AG04449 (cell line): ENCODE measurements around the gene NTM.

Experiments
- CTCF ChIA-PET: fragments of 350-600 bp; formaldehyde crosslinking; extraction: SDS; loops from one replicate; lab custom pipeline; 2021; ENCODE audit warnings: antibody characterized with exemption; lab: Yijun Ruan, JAX
- POLR2A ChIA-PET: fragments of 400-600, 350-600 bp; formaldehyde crosslinking; extraction: SDS; loops from one replicate; lab custom pipeline; 2020; ENCODE audit warnings: antibody characterized with exemption, inconsistent platforms; lab: Yijun Ruan, JAX
- DNase-seq: peaks from one replicate; pipeline ENCODE4 v3.0.0-alpha.2; 2010; ENCODE audit warnings: low read depth, low spot score
- H3K4me3 ChIP-seq: 2 replicates; pipeline ENCODE4 v1.5.1; 2011; ENCODE audit warnings: low read depth, mild to moderate bottlenecking, control low read depth, low read length
- TF ChIP-seq, protein P1 (sequence below): IDR thresholded peaks from one replicate; pipeline ENCODE4 v1.5.1; 2011; ENCODE audit warnings: mild to moderate bottlenecking, moderate library complexity, low read length, control low read depth, inconsistent platforms; ENCODE audit not compliant: insufficient read depth; ENCODE audit errors: missing control alignments

Gene NTM

DNA sequence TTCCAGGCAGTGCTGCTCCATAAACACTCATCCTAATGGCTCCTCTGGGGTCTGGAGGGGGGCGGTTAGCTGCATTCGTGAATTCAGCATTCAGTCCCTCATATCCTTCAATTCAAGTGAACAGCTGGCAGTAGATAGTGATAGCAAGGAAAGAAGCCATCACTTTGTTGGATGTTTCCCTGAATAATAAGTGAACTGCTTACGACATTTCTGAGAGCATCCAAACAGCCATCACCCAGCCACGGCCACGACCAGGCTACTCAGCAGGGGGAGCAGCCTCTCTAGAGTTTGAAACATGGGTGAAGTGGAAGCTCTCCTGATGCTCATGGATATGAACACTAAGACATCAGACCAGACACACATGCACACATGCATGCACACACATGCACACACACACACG is 163.6 kb downstream of the NTM start:
- DNase-seq: no peak
- ChIA-PET POLR2A (no interaction called here), CTCF (interaction anchor here (1.1 kb wide), 1 partner anchor 140 kb away, joined by 4 read pairs; no protein-coding TSS in a partner anchor)
- TF ChIP-seq, protein P1, sequence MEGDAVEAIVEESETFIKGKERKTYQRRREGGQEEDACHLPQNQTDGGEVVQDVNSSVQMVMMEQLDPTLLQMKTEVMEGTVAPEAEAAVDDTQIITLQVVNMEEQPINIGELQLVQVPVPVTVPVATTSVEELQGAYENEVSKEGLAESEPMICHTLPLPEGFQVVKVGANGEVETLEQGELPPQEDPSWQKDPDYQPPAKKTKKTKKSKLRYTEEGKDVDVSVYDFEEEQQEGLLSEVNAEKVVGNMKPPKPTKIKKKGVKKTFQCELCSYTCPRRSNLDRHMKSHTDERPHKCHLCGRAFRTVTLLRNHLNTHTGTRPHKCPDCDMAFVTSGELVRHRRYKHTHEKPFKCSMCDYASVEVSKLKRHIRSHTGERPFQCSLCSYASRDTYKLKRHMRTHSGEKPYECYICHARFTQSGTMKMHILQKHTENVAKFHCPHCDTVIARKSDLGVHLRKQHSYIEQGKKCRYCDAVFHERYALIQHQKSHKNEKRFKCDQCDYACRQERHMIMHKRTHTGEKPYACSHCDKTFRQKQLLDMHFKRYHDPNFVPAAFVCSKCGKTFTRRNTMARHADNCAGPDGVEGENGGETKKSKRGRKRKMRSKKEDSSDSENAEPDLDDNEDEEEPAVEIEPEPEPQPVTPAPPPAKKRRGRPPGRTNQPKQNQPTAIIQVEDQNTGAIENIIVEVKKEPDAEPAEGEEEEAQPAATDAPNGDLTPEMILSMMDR: no peak
- H3K4me3 ChIP-seq: no peak overlapping the region

DNA sequence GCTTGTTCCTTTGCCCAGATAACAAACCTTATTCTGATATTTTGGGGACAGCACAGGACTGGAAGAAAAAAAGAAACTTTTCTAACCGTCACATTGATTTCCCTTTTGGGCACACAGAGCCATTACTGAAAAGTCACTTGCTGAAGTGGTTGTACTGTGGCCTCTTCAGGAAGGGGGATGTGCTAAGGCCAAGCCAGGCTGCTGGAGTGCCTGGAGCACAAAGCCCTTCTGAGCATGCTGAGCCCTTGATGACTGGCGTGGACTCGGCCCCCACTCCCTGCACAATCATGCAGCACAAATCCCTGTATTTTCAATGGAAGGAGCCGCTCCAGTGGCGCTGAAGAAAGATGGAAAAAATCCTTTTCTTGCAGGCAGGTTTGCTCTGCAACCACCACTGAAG is 164.2 kb downstream of the NTM start:
- TF ChIP-seq, protein P1: no peak
- no peak for DNase-seq
- ChIA-PET CTCF (interaction anchor here (1.1 kb wide), 1 partner anchor 140 kb away, joined by 4 read pairs; no protein-coding TSS in a partner anchor), POLR2A (no interaction called here)
- no peak overlapping the region for H3K4me3 ChIP-seq

DNA sequence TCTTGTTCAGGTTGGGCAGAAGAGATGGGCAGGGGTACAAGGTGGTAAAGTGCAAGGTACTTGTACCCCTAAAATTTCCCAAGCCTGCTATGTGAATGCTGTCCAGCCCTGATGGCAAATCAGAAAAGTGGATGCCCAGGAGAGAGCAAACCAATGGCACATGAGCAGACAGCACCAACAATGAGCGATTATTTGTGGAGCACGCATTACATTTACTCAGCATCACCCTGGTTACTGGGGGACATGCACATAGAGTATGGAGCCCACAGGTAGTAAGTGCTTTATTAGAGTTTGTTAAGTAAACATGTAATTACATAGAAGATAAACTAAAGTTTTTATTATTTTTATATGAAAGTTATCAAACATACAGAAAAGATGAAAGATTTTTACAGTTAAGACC is 165.7 kb downstream of the NTM start:
- ChIA-PET CTCF (no interaction called here), POLR2A (no interaction called here)
- H3K4me3 ChIP-seq: no peak overlapping the region
- TF ChIP-seq, protein P1: no peak
- no peak for DNase-seq

DNA sequence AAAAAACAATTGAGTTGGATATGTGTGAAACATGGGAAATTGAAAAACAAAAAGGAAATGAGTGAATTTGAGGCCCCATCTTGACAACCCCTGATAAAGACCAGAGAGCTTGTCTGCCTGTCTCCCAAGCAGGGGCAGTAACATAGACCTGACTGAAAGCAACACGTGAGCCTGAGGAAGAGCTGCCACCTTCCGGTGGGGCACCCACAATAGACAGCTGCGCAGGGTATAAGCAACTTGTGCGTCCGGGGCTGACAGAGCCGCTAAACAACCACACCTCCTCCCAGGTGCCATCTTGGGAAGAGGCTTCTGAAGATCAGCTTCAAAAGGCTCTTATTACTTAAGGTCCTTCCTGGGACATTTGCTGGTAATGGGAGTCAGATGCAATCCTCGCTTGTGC is 166.8 kb downstream of the NTM start:
- POLR2A ChIA-PET: no interaction called here
- H3K4me3 ChIP-seq: no peak overlapping the region
- TF ChIP-seq, protein P1: no peak
- no peak for DNase-seq
- CTCF ChIA-PET: no interaction called here

DNA sequence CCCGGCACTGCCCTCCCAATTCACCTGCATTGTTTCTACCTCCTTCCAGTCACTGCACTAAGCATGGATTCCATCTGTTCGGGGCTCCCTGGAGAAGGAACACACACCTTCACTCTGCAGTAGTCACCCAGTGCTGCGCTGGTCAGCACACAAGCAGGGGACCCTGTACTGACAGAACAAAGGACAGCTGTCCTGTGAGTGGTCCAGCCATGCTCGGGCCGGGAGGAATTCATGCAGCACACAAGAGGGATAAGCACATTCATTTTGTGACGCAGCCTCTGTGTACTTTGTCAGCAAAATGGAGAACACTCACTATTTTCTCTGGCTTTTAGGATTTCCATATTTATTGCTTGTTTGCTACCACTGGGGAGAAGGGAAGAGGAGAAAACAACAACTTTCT is 167.3 kb downstream of the NTM start:
- POLR2A ChIA-PET: no interaction called here
- no peak overlapping the region for H3K4me3 ChIP-seq
- DNase-seq: no peak
- CTCF ChIA-PET: no interaction called here
- TF ChIP-seq, protein P1: no peak

DNA sequence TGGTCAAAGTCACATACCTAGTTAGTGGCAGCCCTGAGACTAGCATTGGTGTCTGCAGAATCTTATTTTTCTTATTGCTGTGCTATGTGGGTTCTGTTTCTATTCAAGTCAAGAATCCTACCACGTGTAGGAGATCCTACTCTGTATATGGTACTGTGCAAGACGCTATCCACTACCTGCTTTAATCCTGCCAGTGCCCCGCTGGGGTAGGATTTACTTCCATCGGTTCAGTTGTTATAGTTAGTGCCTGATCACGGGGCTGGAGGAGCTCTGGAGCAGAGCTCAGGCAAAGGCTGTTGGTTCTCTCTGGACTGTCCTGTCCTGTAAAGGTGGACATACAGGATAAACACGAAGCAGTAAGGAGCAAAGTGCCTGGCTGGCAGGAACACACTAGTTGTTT is 167.9 kb downstream of the NTM start:
- TF ChIP-seq, protein P1: no peak
- ChIA-PET POLR2A (no interaction called here), CTCF (no interaction called here)
- no peak overlapping the region for H3K4me3 ChIP-seq
- no peak for DNase-seq
